ENCODE measurements around the gene INPP5D.
"Not testable (repeated sequence)": the region's sequence is repeated elsewhere in the genome, so short reads cannot be mapped to it uniquely, and the experiment has no call there.

Gene INPP5D

GRCh38 chr2:233091595-233092375 is 31.6 kb downstream of the INPP5D start:
- Histone ChIP-seq H3K36me3 (ENCODE audit: control insufficient read depth, insufficient read depth, low read length) (no peaks in the 10 kb centered on the region), H3K4me3 (ENCODE audit: insufficient read depth, low read depth, low read length) (no peak overlapping the region), H3K27ac (ENCODE audit: insufficient read depth, low read depth, low read length, poor library complexity, severe bottlenecking) (no peak overlapping the region), H3K27me3 (ENCODE audit: control insufficient read depth, insufficient read depth, low read length, poor library complexity, severe bottlenecking) (no peaks in the 10 kb centered on the region), H3K9me3 (ENCODE audit: control insufficient read depth, low read length) (no peaks in the 10 kb centered on the region), H3K4me1 (ENCODE audit: control insufficient read depth, insufficient read depth, low read length) (no peaks in the 10 kb centered on the region)
- WGBS, 2 experiments, result 93 to 95% methylated on average over 18 of the region's 18 CpGs

GRCh38 chr2:233092432-233093165 is 32.5 kb downstream of the INPP5D start:
- 91% methylated on average over 9 of the region's 9 CpGs for WGBS, 2 experiments
- no peaks in the 10 kb centered on the region for H3K4me1 ChIP-seq (ENCODE audit: control insufficient read depth, insufficient read depth, low read length)
- no peaks in the 10 kb centered on the region for H3K9me3 ChIP-seq (ENCODE audit: control insufficient read depth, low read length)

DNA sequence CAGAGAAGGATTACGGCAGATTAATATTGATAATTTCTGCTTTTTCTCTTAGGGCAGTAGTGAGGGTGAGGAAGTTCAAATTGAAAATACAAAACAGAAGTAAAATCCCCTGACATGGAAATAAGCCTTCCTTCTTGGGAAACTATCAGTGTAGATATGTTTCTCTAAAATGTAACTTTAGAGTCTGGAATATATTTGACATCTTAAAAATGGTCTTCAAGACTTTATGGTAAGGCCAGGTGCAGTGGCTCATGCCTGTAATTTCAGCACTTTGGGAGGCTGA is 33.0 kb downstream of the INPP5D start:
- WGBS, 2 experiments, result 100% methylated on average over 1 of the region's 1 CpG; no CpG with 5 or more reads in 1 of the 2 experiments
- no peaks in the 10 kb centered on the region for H3K36me3 ChIP-seq (ENCODE audit: control insufficient read depth, insufficient read depth, low read length)
- no peak overlapping the region for H3K4me3 ChIP-seq (ENCODE audit: insufficient read depth, low read depth, low read length)
- no peaks in the 10 kb centered on the region for H3K27me3 ChIP-seq (ENCODE audit: control insufficient read depth, insufficient read depth, low read length, poor library complexity, severe bottlenecking)
- H3K4me1 ChIP-seq (ENCODE audit: control insufficient read depth, insufficient read depth, low read length), result no peaks in the 10 kb centered on the region
- H3K27ac ChIP-seq (ENCODE audit: insufficient read depth, low read depth, low read length, poor library complexity, severe bottlenecking), result no peak overlapping the region
- H3K9me3 ChIP-seq (ENCODE audit: control insufficient read depth, low read length), result no peaks in the 10 kb centered on the region

More at GRCh38 chr2:233092432-233093165, 32.5 kb downstream of the INPP5D start:
- H3K4me3 ChIP-seq (ENCODE audit: insufficient read depth, low read depth, low read length), result no peak overlapping the region
- no peaks in the 10 kb centered on the region for H3K27me3 ChIP-seq (ENCODE audit: control insufficient read depth, insufficient read depth, low read length, poor library complexity, severe bottlenecking)
- no peak overlapping the region for H3K27ac ChIP-seq (ENCODE audit: insufficient read depth, low read depth, low read length, poor library complexity, severe bottlenecking)
- H3K36me3 ChIP-seq (ENCODE audit: control insufficient read depth, insufficient read depth, low read length), result no peaks in the 10 kb centered on the region

GRCh38 chr2:233093721-233094120 is 33.6 kb downstream of the INPP5D start:
- H3K27me3 ChIP-seq (ENCODE audit: control insufficient read depth, insufficient read depth, low read length, poor library complexity, severe bottlenecking), result no peaks in the 10 kb centered on the region
- no peak overlapping the region for H3K27ac ChIP-seq (ENCODE audit: insufficient read depth, low read depth, low read length, poor library complexity, severe bottlenecking)
- no peaks in the 10 kb centered on the region for H3K9me3 ChIP-seq (ENCODE audit: control insufficient read depth, low read length)
- H3K36me3 ChIP-seq (ENCODE audit: control insufficient read depth, insufficient read depth, low read length), result no peaks in the 10 kb centered on the region
- H3K4me3 ChIP-seq (ENCODE audit: insufficient read depth, low read depth, low read length), result no peak overlapping the region
- WGBS, 2 experiments, result 89 to 93% methylated on average over 4 of the region's 4 CpGs
- no peaks in the 10 kb centered on the region for H3K4me1 ChIP-seq (ENCODE audit: control insufficient read depth, insufficient read depth, low read length)

- Histone ChIP-seq H3K36me3 (ENCODE audit: control insufficient read depth, insufficient read depth, low read length) (no peaks in the 10 kb centered on the region), H3K4me3 (ENCODE audit: insufficient read depth, low read depth, low read length) (no peak overlapping the region), H3K27me3 (ENCODE audit: control insufficient read depth, insufficient read depth, low read length, poor library complexity, severe bottlenecking) (no peaks in the 10 kb centered on the region), H3K27ac (ENCODE audit: insufficient read depth, low read depth, low read length, poor library complexity, severe bottlenecking) (no peak overlapping the region), H3K9me3 (ENCODE audit: control insufficient read depth, low read length) (no peaks in the 10 kb centered on the region), H3K4me1 (ENCODE audit: control insufficient read depth, insufficient read depth, low read length) (no peaks in the 10 kb centered on the region)
- 74 to 79% methylated on average over 6 of the region's 6 CpGs for WGBS, 2 experiments
These were observed 34.5 kb downstream of the INPP5D start for GRCh38 chr2:233094614-233095013.

DNA sequence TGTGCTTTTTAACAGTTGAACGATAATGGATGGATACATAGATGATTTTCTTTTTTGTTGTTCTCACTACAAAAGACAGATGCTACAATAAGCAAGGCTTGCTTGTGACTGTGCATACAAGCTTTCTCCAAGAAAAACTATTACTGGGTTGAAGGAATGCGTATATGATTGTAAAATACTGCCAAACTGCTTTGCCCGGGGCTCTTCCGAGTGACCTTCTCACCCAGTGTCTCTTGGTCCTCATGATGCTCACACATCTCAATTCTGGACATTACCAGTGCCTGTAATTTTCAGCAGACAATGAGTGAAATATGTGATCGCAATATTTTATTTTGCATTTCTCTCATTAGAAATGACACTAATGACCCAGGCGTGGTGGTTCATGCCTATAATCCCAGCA is 35.9 kb downstream of the INPP5D start:
- no peaks in the 10 kb centered on the region for H3K27me3 ChIP-seq (ENCODE audit: control insufficient read depth, insufficient read depth, low read length, poor library complexity, severe bottlenecking)
- WGBS, 2 experiments, result 97 to 99% methylated on average over 6 of the region's 6 CpGs
- no peaks in the 10 kb centered on the region for H3K4me1 ChIP-seq (ENCODE audit: control insufficient read depth, insufficient read depth, low read length)
- no peak overlapping the region for H3K4me3 ChIP-seq (ENCODE audit: insufficient read depth, low read depth, low read length)
- H3K9me3 ChIP-seq (ENCODE audit: control insufficient read depth, low read length), result no peaks in the 10 kb centered on the region
- no peak overlapping the region for H3K27ac ChIP-seq (ENCODE audit: insufficient read depth, low read depth, low read length, poor library complexity, severe bottlenecking)
- no peaks in the 10 kb centered on the region for H3K36me3 ChIP-seq (ENCODE audit: control insufficient read depth, insufficient read depth, low read length)

GRCh38 chr2:233098618-233099017 is 38.5 kb downstream of the INPP5D start:
- no peaks in the 10 kb centered on the region for H3K27me3 ChIP-seq (ENCODE audit: control insufficient read depth, insufficient read depth, low read length, poor library complexity, severe bottlenecking)
- H3K27ac ChIP-seq (ENCODE audit: insufficient read depth, low read depth, low read length, poor library complexity, severe bottlenecking), result no peak overlapping the region
- no peak overlapping the region for H3K4me3 ChIP-seq (ENCODE audit: insufficient read depth, low read depth, low read length)
- H3K9me3 ChIP-seq (ENCODE audit: control insufficient read depth, low read length), result no peaks in the 10 kb centered on the region
- no peaks in the 10 kb centered on the region for H3K4me1 ChIP-seq (ENCODE audit: control insufficient read depth, insufficient read depth, low read length)
- WGBS, 2 experiments, result 75 to 79% methylated on average over 10 to 11 of the region's 11 CpGs
- no peaks in the 10 kb centered on the region for H3K36me3 ChIP-seq (ENCODE audit: control insufficient read depth, insufficient read depth, low read length)

DNA sequence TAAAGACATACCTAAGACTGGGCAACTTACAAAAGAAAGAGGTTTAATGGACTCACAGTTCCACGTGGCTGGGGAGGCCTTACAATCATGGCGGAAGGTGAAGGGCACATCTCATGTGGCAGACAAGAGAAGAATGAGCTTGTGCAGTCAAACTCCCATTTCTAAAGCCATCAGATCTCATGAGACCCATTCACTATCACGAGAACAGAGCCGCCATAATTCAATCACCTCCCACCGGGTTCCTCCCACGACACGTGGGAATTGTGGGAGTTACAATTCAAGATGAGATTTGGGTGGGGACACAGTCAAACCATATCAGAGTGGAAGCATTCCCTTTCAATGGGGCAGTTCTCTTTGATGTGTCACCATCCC is 39.7 kb downstream of the INPP5D start:
- not testable (repeated sequence) for H3K36me3 ChIP-seq (ENCODE audit: control insufficient read depth, insufficient read depth, low read length); H3K4me1 ChIP-seq (ENCODE audit: control insufficient read depth, insufficient read depth, low read length); H3K27me3 ChIP-seq (ENCODE audit: control insufficient read depth, insufficient read depth, low read length, poor library complexity, severe bottlenecking); H3K9me3 ChIP-seq (ENCODE audit: control insufficient read depth, low read length); H3K4me3 ChIP-seq (ENCODE audit: insufficient read depth, low read depth, low read length); H3K27ac ChIP-seq (ENCODE audit: insufficient read depth, low read depth, low read length, poor library complexity, severe bottlenecking)
- WGBS, 2 experiments, result 91 to 96% methylated on average over 7 of the region's 7 CpGs

- Histone ChIP-seq H3K9me3 (ENCODE audit: control insufficient read depth, low read length) (no peaks in the 10 kb centered on the region), H3K4me3 (ENCODE audit: insufficient read depth, low read depth, low read length) (no peak overlapping the region), H3K36me3 (ENCODE audit: control insufficient read depth, insufficient read depth, low read length) (no peaks in the 10 kb centered on the region), H3K27ac (ENCODE audit: insufficient read depth, low read depth, low read length, poor library complexity, severe bottlenecking) (no peak overlapping the region), H3K27me3 (ENCODE audit: control insufficient read depth, insufficient read depth, low read length, poor library complexity, severe bottlenecking) (no peaks in the 10 kb centered on the region), H3K4me1 (ENCODE audit: control insufficient read depth, insufficient read depth, low read length) (no peaks in the 10 kb centered on the region)
- 93% methylated on average over 17 of the region's 17 CpGs for WGBS, 2 experiments
These were observed 40.3 kb downstream of the INPP5D start for GRCh38 chr2:233100192-233100998.

- Histone ChIP-seq H3K9me3 (ENCODE audit: control insufficient read depth, low read length) (no peaks in the 10 kb centered on the region), H3K4me3 (ENCODE audit: insufficient read depth, low read depth, low read length) (no peak overlapping the region), H3K36me3 (ENCODE audit: control insufficient read depth, insufficient read depth, low read length) (no peaks in the 10 kb centered on the region), H3K27me3 (ENCODE audit: control insufficient read depth, insufficient read depth, low read length, poor library complexity, severe bottlenecking) (no peaks in the 10 kb centered on the region), H3K4me1 (ENCODE audit: control insufficient read depth, insufficient read depth, low read length) (no peaks in the 10 kb centered on the region), H3K27ac (ENCODE audit: insufficient read depth, low read depth, low read length, poor library complexity, severe bottlenecking) (no peak overlapping the region)
- 95% methylated on average over 4 of the region's 4 CpGs for WGBS, 2 experiments
These were observed 41.0 kb downstream of the INPP5D start for GRCh38 chr2:233101141-233101540.

Measured in ectodermal cell (in vitro differentiated cells).